ENCODE data around the gene SLC22A23.

- TF ChIP-seq, protein P1, sequence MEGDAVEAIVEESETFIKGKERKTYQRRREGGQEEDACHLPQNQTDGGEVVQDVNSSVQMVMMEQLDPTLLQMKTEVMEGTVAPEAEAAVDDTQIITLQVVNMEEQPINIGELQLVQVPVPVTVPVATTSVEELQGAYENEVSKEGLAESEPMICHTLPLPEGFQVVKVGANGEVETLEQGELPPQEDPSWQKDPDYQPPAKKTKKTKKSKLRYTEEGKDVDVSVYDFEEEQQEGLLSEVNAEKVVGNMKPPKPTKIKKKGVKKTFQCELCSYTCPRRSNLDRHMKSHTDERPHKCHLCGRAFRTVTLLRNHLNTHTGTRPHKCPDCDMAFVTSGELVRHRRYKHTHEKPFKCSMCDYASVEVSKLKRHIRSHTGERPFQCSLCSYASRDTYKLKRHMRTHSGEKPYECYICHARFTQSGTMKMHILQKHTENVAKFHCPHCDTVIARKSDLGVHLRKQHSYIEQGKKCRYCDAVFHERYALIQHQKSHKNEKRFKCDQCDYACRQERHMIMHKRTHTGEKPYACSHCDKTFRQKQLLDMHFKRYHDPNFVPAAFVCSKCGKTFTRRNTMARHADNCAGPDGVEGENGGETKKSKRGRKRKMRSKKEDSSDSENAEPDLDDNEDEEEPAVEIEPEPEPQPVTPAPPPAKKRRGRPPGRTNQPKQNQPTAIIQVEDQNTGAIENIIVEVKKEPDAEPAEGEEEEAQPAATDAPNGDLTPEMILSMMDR (IDR thresholded peaks at IDR 0.05; ENCODE audit: insufficient read depth, low read depth, low read length): no peak
- TF ChIP-seq EZH2 (IDR thresholded peaks at IDR 0.05; ENCODE audit: insufficient read depth, low read length): no peak
Observed at GRCh38 chr6:3306848-3307247, 150.0 kb downstream of the SLC22A23 start.
